GM18505 (cell line): ENCODE measurements around the gene RAPGEF1.
A peak's percentile ranks its signal among the peaks of the same experiment; 100 is the strongest.

Source experiments
- ATAC-seq: cut with Tn5 transposase; IDR thresholded peaks from one replicate; pipeline ENCODE4 v1.9.1; 2021; ENCODE audit not compliant: unreplicated experiment
- POLR2A ChIP-seq: IDR thresholded peaks from 4 replicates; pipeline ENCODE4 v1.6.1; 2011; ENCODE audit warnings: borderline replicate concordance; ENCODE audit not compliant: insufficient read depth, insufficient read length; ENCODE audit errors: extremely low read depth

The RAPGEF1 gene

GRCh38 chr9:131590907-131591844 lies 148.7 kb downstream of the RAPGEF1 start:
- no peak for ATAC-seq
- no peak for TF ChIP-seq POLR2A

GRCh38 chr9:131590449-131590848 lies 149.4 kb downstream of the RAPGEF1 start:
- TF ChIP-seq POLR2A: no peak
- ATAC-seq: no peak

- ATAC-seq: no peak
Observed at GRCh38 chr9:131589993-131590392, 149.9 kb downstream of the RAPGEF1 start.

GRCh38 chr9:131589124-131589711 lies 150.7 kb downstream of the RAPGEF1 start:
- no peak for TF ChIP-seq POLR2A
- ATAC-seq: no peak

More at GRCh38 chr9:131589993-131590392, 149.9 kb downstream of the RAPGEF1 start:
- TF ChIP-seq POLR2A: peak; percentile 15

- ATAC-seq: no peak
- no peak for TF ChIP-seq POLR2A
Observed at GRCh38 chr9:131588396-131588795, 151.5 kb downstream of the RAPGEF1 start.

- no peak for TF ChIP-seq POLR2A
- no peak for ATAC-seq
Observed at GRCh38 chr9:131587906-131588305, 152.0 kb downstream of the RAPGEF1 start.

- no peak for TF ChIP-seq POLR2A
- ATAC-seq: no peak
Observed at GRCh38 chr9:131587331-131587730, 152.5 kb downstream of the RAPGEF1 start.

- TF ChIP-seq POLR2A: no peak
- no peak for ATAC-seq
Observed at GRCh38 chr9:131585375-131585774, 154.5 kb downstream of the RAPGEF1 start.

GRCh38 chr9:131584858-131585257 lies 155.0 kb downstream of the RAPGEF1 start:
- no peak for TF ChIP-seq POLR2A
- no peak for ATAC-seq

GRCh38 chr9:131583836-131584555 lies 155.9 kb downstream of the RAPGEF1 start:
- TF ChIP-seq POLR2A: no peak
- no peak for ATAC-seq

GRCh38 chr9:131583337-131583645 lies 156.6 kb downstream of the RAPGEF1 start:
- no peak for TF ChIP-seq POLR2A
- ATAC-seq: no peak

GRCh38 chr9:131582466-131583336 lies 157.2 kb downstream of the RAPGEF1 start:
- peak; percentile 2 for TF ChIP-seq POLR2A
- no peak for ATAC-seq

GRCh38 chr9:131582056-131582455 lies 157.8 kb downstream of the RAPGEF1 start:
- ATAC-seq: no peak
- TF ChIP-seq POLR2A: no peak
